Caco-2 (cell line): Measurements from ENCODE around the gene CNPY2. TPM values are rescaled to one million over a fixed set of nuclear protein-coding genes. Genes with fewer than 3 reads are reported as not detected.

Source experiments
- BruUV-seq: library from RNA; stranded (reverse); fragments of 400-500 nt; replicated peaks from 2 replicates; lab custom pipeline; 2021; lab: Mats Ljungman, UMichigan
- CTCF ChIA-PET: fragments of 300-600 bp; sonication (Branson Sonifier 250); formaldehyde crosslinking; loops from one replicate; lab custom pipeline; 2022; ENCODE audit warnings: antibody characterized with exemption; lab: Charles Lee
- POLR2A ChIA-PET: fragments of 300-600 bp; sonication (Branson Sonifier 250); formaldehyde crosslinking; loops from one replicate; lab custom pipeline; 2022; ENCODE audit warnings: antibody characterized with exemption; lab: Charles Lee
- DNase-seq, 2 experiments: peaks; one replicate each; pipeline versions ENCODE4 v3.0.0 to v3.0.0-alpha.2; 2020 to 2022
- H3K27me3 ChIP-seq: replicated peaks from 2 replicates; pipeline ENCODE4 v1.6.0; 2011; ENCODE audit warnings: low read length; ENCODE audit not compliant: control insufficient read depth, insufficient read depth
- H3K36me3 ChIP-seq: 2 replicates; pipeline ENCODE4 v1.5.1; 2011; ENCODE audit warnings: low read length; ENCODE audit not compliant: control insufficient read depth, insufficient read depth
- H3K4me1 ChIP-seq: fragments of 250-450 bp; sonication (Bioruptor Pico); 2 replicates; pipeline ENCODE4 v1.5.1; 2020; ENCODE audit warnings: mild to moderate bottlenecking
- H3K4me3 ChIP-seq: 2 replicates; pipeline ENCODE4 v1.5.1; 2011; ENCODE audit warnings: low read depth, mild to moderate bottlenecking, control low read depth, low read length
- H3K9me3 ChIP-seq: fragments of 250-450 bp; sonication (Bioruptor Pico); 2 replicates; pipeline ENCODE4 v1.5.1; 2020; ENCODE audit warnings: mild to moderate bottlenecking, moderate library complexity
- H3K27ac Mint-ChIP-seq: one replicate; pipeline ENCODE4 v1.8.0; 2022; ENCODE audit warnings: mixed read lengths; ENCODE audit not compliant: unreplicated experiment
- H3K27me3 Mint-ChIP-seq: one replicate; pipeline ENCODE4 v1.8.0; 2022; ENCODE audit warnings: mixed read lengths; ENCODE audit not compliant: insufficient read depth, unreplicated experiment
- H3K36me3 Mint-ChIP-seq: one replicate; pipeline ENCODE4 v1.8.0; 2022; ENCODE audit warnings: mild to moderate bottlenecking, mixed read lengths; ENCODE audit not compliant: insufficient read depth, unreplicated experiment
- H3K4me1 Mint-ChIP-seq: one replicate; pipeline ENCODE4 v1.8.0; 2022; ENCODE audit warnings: low read depth, mixed read lengths; ENCODE audit not compliant: unreplicated experiment
- H3K4me3 Mint-ChIP-seq: one replicate; pipeline ENCODE4 v1.8.0; 2022; ENCODE audit warnings: mild to moderate bottlenecking, moderate library complexity, mixed read lengths; ENCODE audit not compliant: unreplicated experiment
- H3K9me3 Mint-ChIP-seq: one replicate; pipeline ENCODE4 v1.8.0; 2022; ENCODE audit warnings: mixed read lengths; ENCODE audit not compliant: unreplicated experiment
- CTCF ChIP-seq, 2 experiments: fragments of 200-600 bp in 1 of 2; IDR thresholded peaks; 1 replicate in 1 of 2; 2 replicates in 1 of 2; pipeline versions ENCODE4 v1.5.1 to v1.8.0; 2011 to 2022; ENCODE audit warnings: antibody characterized with exemption in 1 of 2, control low read depth in 1 of 2, inconsistent platforms in 1 of 2, low read depth in 1 of 2, low read length in 1 of 2, mild to moderate bottlenecking in 1 of 2, moderate library complexity in 1 of 2; ENCODE audit not compliant: insufficient read depth in 1 of 2, severe bottlenecking in 1 of 2, unreplicated experiment in 1 of 2
- intact Hi-C: fragments of 100-400 bp; cut with micrococcal nuclease; formaldehyde crosslinking; loops from one replicate; pipeline ENCODE4 v1.10.0; 2022; ENCODE audit not compliant: unreplicated experiment
- total RNA-seq: library from RNA; stranded (reverse); gene quantifications from 2 replicates; pipeline ENCODE4 v1.2.3, GENCODE V29; 2022

Gene CNPY2
- total RNA-seq, 1 experiment from 2014 or later: 204 TPM

GRCh38 chr12:56282030-56282429, 33.8 kb downstream of the CNPY2 start:
- H3K9me3 ChIP-seq: no peaks in the 10 kb centered on the region
- Mint-ChIP-seq H3K4me3 (no peak overlapping the region), H3K36me3 (peaks cover 83% of the 10 kb centered on the region), H3K9me3 (no peaks in the 10 kb centered on the region), H3K4me1 (peaks cover 17% of the 10 kb centered on the region), H3K27ac (no peak overlapping the region), H3K27me3 (no peaks in the 10 kb centered on the region)
- ChIA-PET CTCF (interaction anchor here (0.5 kb wide), 1 partner anchor 119 kb away, joined by 6 read pairs; no protein-coding TSS in a partner anchor), POLR2A (no interaction called here)
- no peak for DNase-seq
- no peaks in the 10 kb centered on the region for H3K27me3 ChIP-seq
- no peak for TF ChIP-seq CTCF (IDR thresholded peaks at IDR 0.05; ENCODE audit: insufficient read depth in 1 of 2, low read depth in 1 of 2, low read length in 1 of 2, severe bottlenecking in 1 of 2, unreplicated experiment in 1 of 2)
- no peak overlapping the region for H3K4me3 ChIP-seq
- no TSS peak for BruUV-seq
- peaks cover 19% of the 10 kb centered on the region for H3K4me1 ChIP-seq
- intact Hi-C loops: no loop called here
- H3K36me3 ChIP-seq: peaks cover 1% of the 10 kb centered on the region; the same call in 1 of the 2 replicates

GRCh38 chr12:56280849-56281248, 34.9 kb downstream of the CNPY2 start:
- H3K4me1 ChIP-seq: peaks cover 7% of the 10 kb centered on the region; the same call in 1 of the 2 replicates
- no peaks in the 10 kb centered on the region for H3K9me3 ChIP-seq
- H3K4me3 ChIP-seq: no peak overlapping the region
- no peak overlapping the region for H3K27ac Mint-ChIP-seq
- TF ChIP-seq CTCF (IDR thresholded peaks at IDR 0.05; ENCODE audit: insufficient read depth in 1 of 2, low read depth in 1 of 2, low read length in 1 of 2, severe bottlenecking in 1 of 2, unreplicated experiment in 1 of 2): no peak
- peaks cover 7% of the 10 kb centered on the region for H3K4me1 Mint-ChIP-seq
- DNase-seq: no peak
- H3K27me3 Mint-ChIP-seq: no peaks in the 10 kb centered on the region
- peaks cover 1% of the 10 kb centered on the region; the same call in 1 of the 2 replicates for H3K36me3 ChIP-seq
- peaks cover 89% of the 10 kb centered on the region for H3K36me3 Mint-ChIP-seq
- no TSS peak for BruUV-seq
- CTCF ChIA-PET: no interaction called here
- POLR2A ChIA-PET: no interaction called here
- no peaks in the 10 kb centered on the region for H3K9me3 Mint-ChIP-seq
- intact Hi-C loops: no loop called here
- H3K4me3 Mint-ChIP-seq: no peak overlapping the region
- H3K27me3 ChIP-seq: no peaks in the 10 kb centered on the region

GRCh38 chr12:56278905-56279304, 36.9 kb downstream of the CNPY2 start:
- Histone ChIP-seq H3K9me3 (no peaks in the 10 kb centered on the region), H3K4me3 (no peak overlapping the region), H3K36me3 (peaks cover 1% of the 10 kb centered on the region), H3K4me1 (no peaks in the 10 kb centered on the region), H3K27me3 (no peaks in the 10 kb centered on the region)
- Mint-ChIP-seq H3K4me3 (no peak overlapping the region), H3K27me3 (no peaks in the 10 kb centered on the region), H3K9me3 (no peaks in the 10 kb centered on the region), H3K36me3 (peaks cover 90% of the 10 kb centered on the region), H3K27ac (no peak overlapping the region), H3K4me1 (no peaks in the 10 kb centered on the region)
- no peak for TF ChIP-seq CTCF (IDR thresholded peaks at IDR 0.05; ENCODE audit: insufficient read depth in 1 of 2, low read depth in 1 of 2, low read length in 1 of 2, severe bottlenecking in 1 of 2, unreplicated experiment in 1 of 2)
- ChIA-PET CTCF (no interaction called here), POLR2A (interaction anchor here (0.6 kb wide), 1 partner anchor 151 kb away, joined by 7 read pairs; no protein-coding TSS in a partner anchor)
- no TSS peak for BruUV-seq
- intact Hi-C loops: no loop called here
- DNase-seq: no peak
